H1 (cell line): Measurements from ENCODE around the gene PPP1R13B.

Source experiments
- CBX5 ChIP-seq: fragments of 300-800, 300-1000 bp; sonication (generic); IDR thresholded peaks from 2 replicates; pipeline ENCODE4 v1.7.1; 2016; ENCODE audit warnings: antibody characterized with exemption, low read length, low read depth
- TAF1 ChIP-seq: IDR thresholded peaks from 2 replicates; pipeline ENCODE4 v1.6.1; 2011; ENCODE audit warnings: mild to moderate bottlenecking, low read depth, low read length
- TF ChIP-seq, protein P1 (sequence below), 3 experiments: IDR thresholded peaks; 1 replicate in 2 of 3; 2 replicates in 1 of 3; pipeline versions ENCODE4 v1.5.1 to v1.6.1; 2011; ENCODE audit warnings: low read length in 3 of 3, mild to moderate bottlenecking in 3 of 3, inconsistent platforms in 2 of 3, low read depth in 1 of 3, moderate library complexity in 1 of 3; ENCODE audit not compliant: insufficient read depth in 1 of 3; ENCODE audit errors: control extremely low read depth in 1 of 3
- TF ChIP-seq, protein P2 (sequence below): IDR thresholded peaks from 2 replicates; pipeline ENCODE4 v1.6.1; 2011; ENCODE audit warnings: low read depth, mild to moderate bottlenecking, low read length; ENCODE audit not compliant: insufficient read depth
- TF ChIP-seq, protein P3 (sequence below): IDR thresholded peaks from 2 replicates; pipeline ENCODE4 v1.6.1; 2012; ENCODE audit warnings: inconsistent platforms

DNA sequence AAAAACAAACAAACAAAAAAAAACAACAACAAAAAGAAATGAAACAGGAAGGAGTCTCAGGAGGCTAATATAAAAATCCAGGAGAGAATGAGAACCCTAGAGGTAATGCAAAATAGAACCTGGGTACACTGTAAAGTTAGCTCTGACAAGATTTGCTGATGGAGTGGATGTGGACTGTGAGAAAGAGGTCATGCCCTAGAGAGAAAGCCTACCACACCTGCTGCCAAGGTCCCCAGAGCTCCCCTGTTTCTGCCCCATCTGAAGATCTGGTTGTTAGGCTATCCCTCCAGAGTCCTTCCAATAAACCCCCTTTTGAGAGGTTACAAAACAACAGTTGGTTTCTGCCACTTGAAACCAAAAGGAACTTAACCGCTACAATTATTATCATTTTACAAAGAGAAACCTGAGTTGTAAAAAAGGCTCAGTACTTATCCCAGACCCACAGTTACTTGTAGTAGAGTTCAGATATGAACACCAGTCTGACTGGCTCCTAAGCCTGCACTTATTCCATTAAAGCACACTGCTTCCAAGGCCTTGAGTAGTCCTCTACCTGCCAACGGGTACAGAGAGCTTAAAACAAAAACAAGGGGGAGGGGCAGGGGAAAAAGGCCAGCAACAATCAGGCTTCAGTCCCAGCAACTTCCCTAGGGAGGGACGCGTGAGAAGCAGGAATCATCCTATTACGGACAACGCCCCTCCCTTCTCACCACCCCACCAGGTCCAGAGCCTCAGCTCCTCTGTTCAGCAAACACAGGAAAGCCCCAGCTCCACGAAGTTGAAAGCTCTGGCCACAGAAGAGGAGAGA lies 27.7 kb downstream of the PPP1R13B start:
- TF ChIP-seq, protein P1, sequence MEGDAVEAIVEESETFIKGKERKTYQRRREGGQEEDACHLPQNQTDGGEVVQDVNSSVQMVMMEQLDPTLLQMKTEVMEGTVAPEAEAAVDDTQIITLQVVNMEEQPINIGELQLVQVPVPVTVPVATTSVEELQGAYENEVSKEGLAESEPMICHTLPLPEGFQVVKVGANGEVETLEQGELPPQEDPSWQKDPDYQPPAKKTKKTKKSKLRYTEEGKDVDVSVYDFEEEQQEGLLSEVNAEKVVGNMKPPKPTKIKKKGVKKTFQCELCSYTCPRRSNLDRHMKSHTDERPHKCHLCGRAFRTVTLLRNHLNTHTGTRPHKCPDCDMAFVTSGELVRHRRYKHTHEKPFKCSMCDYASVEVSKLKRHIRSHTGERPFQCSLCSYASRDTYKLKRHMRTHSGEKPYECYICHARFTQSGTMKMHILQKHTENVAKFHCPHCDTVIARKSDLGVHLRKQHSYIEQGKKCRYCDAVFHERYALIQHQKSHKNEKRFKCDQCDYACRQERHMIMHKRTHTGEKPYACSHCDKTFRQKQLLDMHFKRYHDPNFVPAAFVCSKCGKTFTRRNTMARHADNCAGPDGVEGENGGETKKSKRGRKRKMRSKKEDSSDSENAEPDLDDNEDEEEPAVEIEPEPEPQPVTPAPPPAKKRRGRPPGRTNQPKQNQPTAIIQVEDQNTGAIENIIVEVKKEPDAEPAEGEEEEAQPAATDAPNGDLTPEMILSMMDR (IDR thresholded peaks at IDR 0.05; ENCODE audit: control extremely low read depth in 1 of 3, insufficient read depth in 1 of 3, low read depth in 1 of 3, low read length in 3 of 3), result no peak
- TF ChIP-seq, protein P2, sequence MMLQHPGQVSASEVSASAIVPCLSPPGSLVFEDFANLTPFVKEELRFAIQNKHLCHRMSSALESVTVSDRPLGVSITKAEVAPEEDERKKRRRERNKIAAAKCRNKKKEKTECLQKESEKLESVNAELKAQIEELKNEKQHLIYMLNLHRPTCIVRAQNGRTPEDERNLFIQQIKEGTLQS, result no peak
- no peak for TF ChIP-seq TAF1
- no peak for TF ChIP-seq CBX5
- TF ChIP-seq, protein P3, sequence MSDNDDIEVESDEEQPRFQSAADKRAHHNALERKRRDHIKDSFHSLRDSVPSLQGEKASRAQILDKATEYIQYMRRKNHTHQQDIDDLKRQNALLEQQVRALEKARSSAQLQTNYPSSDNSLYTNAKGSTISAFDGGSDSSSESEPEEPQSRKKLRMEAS, result no peak
